ENCODE results near the gene ADAMTS15.
"Not testable (repeated sequence)": the region's sequence is repeated elsewhere in the genome, so short reads cannot be mapped to it uniquely, and the experiment has no call there.

Gene ADAMTS15

DNA sequence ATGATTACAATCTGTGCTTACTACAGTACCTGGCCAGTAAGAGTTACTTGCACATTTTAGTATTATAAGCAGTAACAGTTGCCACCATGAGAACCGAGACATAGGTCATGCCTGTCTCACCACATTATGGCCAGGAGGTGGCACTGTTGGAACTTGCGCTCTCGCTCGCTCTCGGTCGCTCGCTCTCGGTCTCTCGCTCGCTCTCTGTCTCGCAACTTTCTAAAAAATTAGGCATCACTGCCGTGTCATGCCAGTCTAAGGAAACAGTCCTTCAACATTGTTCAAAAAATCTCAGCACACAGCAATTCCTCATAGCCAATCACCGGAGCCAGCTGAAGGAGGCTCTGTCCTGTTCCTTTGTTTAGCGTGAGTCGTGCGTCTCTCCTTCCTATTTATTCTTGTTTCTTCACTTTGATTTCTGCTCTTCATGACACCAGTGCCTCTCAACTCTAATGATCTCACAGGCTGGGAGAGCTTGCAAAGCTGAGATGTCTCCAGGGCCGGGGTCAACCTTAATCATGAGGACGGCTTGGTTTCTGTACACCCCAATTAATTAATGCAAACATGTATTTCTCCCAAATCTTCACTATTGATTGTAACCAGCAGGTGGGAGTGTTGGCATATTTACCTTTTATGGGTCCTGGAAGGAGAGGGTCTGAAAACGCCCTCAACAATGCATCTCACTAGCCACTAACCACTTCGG lies 13.8 kb upstream of the ADAMTS15 start:
- peak; percentile 21 to 30 for DNase-seq (ENCODE audit: low read depth in 2 of 2, low spot score in 1 of 2)

DNA sequence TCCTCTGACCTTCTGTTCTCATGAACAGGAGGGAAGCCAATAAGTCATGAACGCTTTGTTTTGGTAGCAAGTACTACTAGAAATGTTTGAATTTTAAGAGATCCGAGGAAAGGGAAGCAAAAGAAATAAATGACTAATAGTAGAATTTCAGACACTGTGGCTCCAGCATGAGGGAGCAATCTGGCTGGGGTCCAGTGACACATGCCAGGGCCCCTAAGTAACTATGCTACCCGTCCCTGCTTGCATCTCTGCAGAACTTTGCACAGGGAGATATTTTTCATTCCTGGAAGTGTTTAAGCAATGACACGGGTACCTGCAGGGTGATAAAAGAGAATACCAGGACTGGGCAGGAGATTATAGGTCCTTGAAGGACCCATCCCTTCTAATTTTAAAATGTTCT lies 12.8 kb upstream of the ADAMTS15 start:
- DNase-seq (ENCODE audit: low read depth in 2 of 2, low spot score in 1 of 2), result no peak

DNA sequence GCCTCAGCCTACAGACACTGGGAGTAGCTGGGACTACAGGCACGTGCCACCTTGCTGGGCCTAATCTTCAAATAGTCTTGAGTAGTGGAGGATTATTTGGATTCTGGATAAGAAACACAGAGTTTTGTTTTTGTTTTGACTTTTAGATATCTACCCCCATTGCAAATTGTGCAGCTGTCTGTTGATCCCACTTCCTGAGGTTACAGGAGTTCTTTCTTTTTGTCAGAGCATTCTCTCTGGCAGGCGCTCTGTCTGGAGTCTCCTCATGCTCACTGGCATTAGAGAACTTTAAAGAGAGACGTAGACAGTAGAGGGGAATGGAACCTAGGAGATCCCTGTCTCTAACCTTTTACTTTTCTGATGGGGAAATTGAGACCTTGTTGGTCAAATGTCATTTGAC lies 12.3 kb upstream of the ADAMTS15 start:
- no peak for DNase-seq (ENCODE audit: low read depth in 2 of 2, low spot score in 1 of 2)

- no peak for DNase-seq (ENCODE audit: low read depth in 2 of 2, low spot score in 1 of 2)
Measured at GRCh38 chr11:130437848-130438247, 10.6 kb upstream of the ADAMTS15 start.

DNA sequence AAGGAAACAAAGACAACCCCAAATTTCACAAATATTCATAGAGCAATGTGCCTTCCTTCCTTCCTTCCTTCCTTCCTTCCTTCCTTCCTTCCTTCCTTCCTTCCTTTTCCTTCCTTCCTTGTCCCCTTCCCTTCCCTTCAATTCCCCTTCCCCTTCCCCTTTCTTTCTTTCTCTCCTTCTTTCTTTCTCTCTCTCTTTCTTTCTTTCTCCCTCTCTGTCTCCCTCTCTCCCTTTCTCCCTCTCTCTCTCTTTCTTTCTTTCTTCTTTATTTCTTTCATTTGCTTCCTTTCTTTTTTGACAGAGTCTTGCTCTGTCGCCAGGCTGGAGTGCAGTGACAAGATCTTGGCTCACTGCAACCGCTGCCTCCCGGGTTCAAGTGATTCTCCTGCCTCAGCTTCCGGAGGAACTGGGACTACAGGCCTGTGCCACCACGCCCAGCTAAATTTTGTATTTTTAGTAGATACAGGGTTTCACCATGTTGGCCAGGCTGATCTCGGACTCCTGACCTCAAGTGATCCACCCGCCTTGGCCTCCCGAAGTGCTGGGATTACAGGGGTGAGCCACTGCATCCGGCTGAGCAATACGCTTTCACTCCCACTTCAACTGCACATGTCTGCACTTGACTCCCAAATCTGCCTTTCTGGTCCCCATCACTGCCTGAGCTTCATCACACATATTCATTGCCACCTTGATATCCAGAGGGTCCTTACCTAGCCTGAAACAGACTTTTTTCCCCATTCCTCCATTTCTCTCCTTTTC lies 9.9 kb upstream of the ADAMTS15 start:
- not testable (repeated sequence) for DNase-seq (ENCODE audit: low read depth in 2 of 2, low spot score in 1 of 2)

- no peak for DNase-seq (ENCODE audit: low read depth in 2 of 2, low spot score in 1 of 2)
Measured at GRCh38 chr11:130439160-130439519, 9.3 kb upstream of the ADAMTS15 start.

DNA sequence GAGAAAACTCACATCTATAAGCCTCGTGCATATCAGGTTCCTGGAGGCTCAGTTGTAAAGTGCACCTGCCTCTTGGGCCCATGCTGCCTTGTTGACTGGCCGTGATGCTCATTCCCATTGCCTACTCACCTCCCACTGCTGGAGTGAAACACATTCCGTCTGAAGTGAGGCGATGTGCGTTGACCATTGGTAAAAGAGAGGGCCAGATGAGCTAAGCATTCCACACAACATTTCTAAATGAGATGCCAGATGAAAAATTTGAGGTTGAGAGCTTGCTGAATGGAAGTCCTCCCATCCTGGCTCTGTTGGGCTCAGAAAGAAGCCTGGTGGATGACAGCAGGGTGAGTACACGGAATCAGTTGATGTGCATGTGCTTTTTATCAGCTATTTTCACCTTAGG lies 8.6 kb upstream of the ADAMTS15 start:
- DNase-seq (ENCODE audit: low read depth in 2 of 2, low spot score in 1 of 2), result no peak

DNA sequence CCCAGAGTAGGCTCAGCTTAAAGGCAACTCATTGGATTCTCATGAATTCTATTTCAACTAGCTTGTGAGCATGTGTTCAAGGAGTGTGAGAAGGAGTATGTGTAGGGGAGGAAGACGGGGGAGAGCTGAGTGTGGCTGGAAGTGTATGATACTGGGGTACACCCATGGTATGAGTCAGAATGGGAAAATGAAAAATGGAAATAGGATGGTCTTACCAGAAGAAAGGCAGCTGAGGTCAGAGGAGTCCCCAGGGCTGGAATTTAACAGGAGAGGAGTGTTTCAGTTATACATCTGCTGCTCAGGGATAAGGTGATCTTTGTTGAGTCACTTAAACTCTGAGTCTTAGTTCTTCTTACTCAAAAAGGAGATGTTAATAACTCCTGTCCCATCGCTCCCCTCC lies 6.7 kb upstream of the ADAMTS15 start:
- DNase-seq (ENCODE audit: low read depth in 2 of 2, low spot score in 1 of 2), result no peak

DNA sequence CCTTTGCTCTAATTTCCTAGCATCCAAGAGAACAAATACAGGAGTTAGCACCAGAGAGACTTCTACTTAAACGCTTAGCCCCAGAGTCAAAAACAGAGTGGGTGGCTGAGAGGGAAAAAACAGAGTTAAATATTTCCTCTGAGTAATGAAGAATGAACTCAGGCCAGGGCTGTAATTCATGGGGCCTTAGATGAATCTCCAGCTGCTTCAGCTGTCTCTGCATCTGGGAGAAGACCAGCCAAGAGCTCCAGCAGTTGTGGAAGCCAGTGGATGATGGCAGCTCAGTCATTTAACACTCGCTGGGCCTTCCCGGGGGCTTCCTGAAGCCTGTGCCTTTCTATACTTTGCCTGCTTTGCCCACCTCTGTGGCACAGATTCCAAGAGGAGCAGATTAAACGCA lies 5.7 kb upstream of the ADAMTS15 start:
- DNase-seq (ENCODE audit: low read depth in 2 of 2, low spot score in 1 of 2), result no peak

DNA sequence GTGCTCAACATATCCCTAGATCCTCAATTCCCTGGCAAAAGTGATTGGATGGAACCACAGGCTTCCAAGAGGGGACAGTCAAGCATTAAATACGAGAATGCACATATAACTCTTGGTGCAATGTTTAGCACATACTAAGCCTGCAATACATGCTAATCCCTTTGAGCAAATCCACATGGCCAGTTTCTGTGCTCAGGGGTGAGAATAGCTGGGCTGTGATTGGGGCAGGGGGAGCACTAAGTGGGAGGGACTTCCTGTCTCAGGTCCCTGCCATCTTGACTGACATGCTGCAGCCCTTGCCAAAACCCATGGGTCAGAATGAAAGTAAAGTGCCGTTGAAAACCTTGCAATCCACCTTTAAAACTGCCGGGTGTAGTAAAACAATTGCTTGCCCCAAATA lies 2.7 kb upstream of the ADAMTS15 start:
- no peak for DNase-seq (ENCODE audit: low read depth in 2 of 2, low spot score in 1 of 2)

DNA sequence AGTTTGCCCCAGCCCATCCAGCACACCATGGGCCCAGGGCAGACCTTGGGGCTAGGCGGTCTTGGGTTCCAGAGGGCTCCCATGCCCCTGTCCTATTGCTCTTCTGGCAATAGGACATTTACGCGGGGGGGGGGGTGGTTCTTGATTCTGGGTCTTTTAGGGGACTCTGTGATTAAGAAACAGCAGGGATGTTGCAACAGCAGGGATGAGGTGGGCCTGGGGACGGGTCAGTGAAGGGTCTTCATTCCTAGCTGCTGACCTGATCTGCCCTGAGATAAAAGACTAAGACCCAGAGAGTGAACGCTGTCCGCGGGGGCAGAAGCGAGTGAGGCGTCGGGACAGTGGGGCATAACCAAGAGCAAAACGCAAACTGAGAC lies 418 bp upstream of the ADAMTS15 start:
- no peak for DNase-seq (ENCODE audit: low read depth in 2 of 2, low spot score in 1 of 2)

DNA sequence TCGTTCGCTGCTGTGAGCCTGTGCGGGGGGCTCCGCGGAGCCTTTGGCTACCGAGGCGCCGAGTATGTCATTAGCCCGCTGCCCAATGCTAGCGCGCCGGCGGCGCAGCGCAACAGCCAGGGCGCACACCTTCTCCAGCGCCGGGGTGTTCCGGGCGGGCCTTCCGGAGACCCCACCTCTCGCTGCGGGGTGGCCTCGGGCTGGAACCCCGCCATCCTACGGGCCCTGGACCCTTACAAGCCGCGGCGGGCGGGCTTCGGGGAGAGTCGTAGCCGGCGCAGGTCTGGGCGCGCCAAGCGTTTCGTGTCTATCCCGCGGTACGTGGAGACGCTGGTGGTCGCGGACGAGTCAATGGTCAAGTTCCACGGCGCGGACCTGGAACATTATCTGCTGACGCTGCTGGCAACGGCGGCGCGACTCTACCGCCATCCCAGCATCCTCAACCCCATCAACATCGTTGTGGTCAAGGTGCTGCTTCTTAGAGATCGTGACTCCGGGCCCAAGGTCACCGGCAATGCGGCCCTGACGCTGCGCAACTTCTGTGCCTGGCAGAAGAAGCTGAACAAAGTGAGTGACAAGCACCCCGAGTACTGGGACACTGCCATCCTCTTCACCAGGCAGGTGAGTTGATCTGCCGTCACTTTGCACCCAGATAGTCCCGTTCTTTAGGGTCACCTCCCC lies 1.0 kb downstream of the ADAMTS15 start:
- no peak for DNase-seq (ENCODE audit: low read depth in 2 of 2, low spot score in 1 of 2)

DNA sequence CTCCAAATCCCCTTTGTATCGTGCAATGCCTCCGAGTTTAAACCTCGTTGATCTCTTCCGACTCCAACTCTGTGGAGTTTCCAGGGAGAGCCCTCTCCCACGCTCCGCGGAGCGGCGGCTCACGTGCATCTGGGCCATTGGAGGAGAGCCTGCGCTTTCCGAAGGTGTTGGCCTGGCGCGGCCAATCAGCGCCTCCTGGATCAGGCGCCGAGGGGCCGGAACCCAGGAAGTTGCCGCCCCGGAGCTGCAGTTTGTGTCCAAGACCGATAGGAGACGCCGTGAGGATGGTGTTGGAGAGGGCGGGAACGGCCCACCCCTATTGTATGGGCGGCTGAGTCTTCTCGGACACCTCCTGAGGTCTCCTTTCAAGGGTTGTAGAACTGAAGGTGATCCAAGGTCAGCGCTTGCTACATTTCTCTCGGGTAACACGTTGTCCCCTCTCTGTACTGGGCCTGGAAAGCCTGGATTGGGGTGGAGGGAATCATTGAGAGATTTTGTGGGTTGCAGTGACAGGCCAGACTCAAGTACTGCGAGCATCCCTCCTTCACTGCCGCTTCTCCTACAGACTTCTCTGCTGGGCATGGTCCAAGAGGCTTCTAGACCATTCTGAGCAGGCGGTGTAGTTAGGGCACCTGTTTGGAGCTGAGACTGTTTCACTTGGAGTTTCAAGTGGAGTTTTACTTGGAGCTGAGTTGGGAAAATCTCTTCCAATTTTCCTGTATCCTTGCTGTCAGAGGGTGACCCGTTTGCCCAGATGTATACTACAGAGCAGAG lies 1.7 kb downstream of the ADAMTS15 start:
- no peak for DNase-seq (ENCODE audit: low read depth in 2 of 2, low spot score in 1 of 2)

GRCh38 chr11:130451231-130452019 lies 3.0 kb downstream of the ADAMTS15 start:
- no peak for DNase-seq (ENCODE audit: low read depth in 2 of 2, low spot score in 1 of 2)

- DNase-seq (ENCODE audit: low read depth in 2 of 2, low spot score in 1 of 2), result no peak
Measured at GRCh38 chr11:130452176-130452575, 3.7 kb downstream of the ADAMTS15 start.

DNA sequence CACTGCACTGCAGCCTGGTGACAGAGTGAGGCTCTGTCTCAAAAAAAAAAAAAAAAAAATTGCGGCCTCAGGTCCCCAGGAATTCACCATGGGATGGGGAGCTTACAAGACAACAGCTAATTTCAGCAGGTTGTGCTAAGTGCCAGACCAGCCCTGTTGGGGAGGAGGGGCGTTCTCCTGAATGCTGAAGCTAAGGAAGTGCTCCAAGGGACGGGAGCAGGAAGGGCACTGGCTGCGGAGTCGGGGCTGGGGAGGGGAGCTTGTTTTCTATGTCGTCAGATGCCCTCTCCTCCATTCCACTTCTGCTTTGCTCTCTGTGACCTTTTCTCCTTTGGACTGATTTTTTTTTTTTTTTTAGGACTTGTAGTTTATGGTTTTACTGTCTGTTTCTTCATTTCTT lies 4.5 kb downstream of the ADAMTS15 start:
- DNase-seq (ENCODE audit: low read depth in 2 of 2, low spot score in 1 of 2), result no peak

DNA sequence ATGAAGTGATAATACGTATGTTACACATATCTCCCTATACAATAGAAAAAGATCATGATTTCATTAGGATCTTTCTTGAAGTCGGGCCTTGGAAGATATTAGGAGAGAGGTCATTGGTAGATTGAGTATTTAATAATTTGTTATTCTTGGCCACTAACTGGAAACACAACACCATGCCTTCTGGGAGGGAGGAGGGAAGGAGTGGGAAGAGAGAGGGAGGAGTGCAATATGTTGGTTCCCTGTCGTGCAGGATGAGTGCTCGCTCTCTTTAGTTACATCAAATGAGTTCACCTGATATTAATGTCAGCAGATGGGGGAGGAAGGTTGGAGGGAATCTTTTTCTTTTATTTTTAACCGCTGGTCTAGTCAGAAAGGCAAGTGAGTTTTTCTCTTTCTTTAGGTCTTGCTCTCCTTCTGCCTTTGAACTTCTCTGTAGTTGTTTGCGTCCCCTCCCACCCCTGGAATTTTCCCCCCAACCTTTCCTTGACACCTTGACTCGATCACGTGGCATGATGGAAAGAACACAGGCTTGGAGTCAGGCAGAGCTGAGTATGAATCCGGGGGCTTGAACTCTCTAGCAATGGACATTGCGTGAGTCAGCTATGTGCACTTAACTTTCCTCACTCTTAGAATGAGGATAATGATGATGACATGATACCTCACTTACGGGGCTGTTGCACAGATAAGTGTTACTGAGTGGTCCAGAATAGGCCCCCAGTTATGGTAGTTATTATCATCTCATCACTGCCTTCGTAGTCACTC lies 6.2 kb downstream of the ADAMTS15 start:
- DNase-seq (ENCODE audit: low read depth in 2 of 2, low spot score in 1 of 2), result no peak

GRCh38 chr11:130455483-130456127 lies 7.2 kb downstream of the ADAMTS15 start:
- no peak for DNase-seq (ENCODE audit: low read depth in 2 of 2, low spot score in 1 of 2)

DNA sequence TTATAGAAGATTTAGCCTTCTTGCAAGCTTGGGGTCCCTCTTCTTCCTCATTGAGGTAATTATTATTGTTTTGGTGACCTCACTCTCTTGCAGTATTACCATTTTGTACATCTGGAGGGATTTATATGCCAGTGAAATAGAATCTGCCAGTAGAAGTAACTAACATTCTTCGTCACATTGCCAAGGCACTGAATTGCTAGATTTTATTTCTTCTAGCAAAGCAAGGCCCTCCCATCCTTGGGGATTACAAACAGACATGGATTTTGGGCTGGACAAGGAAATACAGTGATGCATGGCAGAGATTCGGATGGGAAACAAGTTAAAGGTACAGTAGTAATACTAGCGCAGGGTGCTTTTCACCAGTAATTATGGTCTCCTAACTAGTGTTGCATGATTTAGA lies 7.8 kb downstream of the ADAMTS15 start:
- no peak for DNase-seq (ENCODE audit: low read depth in 2 of 2, low spot score in 1 of 2)

Data from stimulated activated CD8-positive, alpha-beta memory T cell treated with anti-CD3 and anti-CD28 coated beads, Interleukin-4, amount 100 ng/mL, for 4 hours (primary cell).